HG03521 (cell line): ENCODE results near the gene SPAG8.

Experiments
- ATAC-seq: cut with Tn5 transposase; IDR thresholded peaks from one replicate; pipeline ENCODE4 v1.9.1; 2021; ENCODE audit warnings: mild to moderate bottlenecking, moderate library complexity; ENCODE audit not compliant: unreplicated experiment

The SPAG8 gene

DNA sequence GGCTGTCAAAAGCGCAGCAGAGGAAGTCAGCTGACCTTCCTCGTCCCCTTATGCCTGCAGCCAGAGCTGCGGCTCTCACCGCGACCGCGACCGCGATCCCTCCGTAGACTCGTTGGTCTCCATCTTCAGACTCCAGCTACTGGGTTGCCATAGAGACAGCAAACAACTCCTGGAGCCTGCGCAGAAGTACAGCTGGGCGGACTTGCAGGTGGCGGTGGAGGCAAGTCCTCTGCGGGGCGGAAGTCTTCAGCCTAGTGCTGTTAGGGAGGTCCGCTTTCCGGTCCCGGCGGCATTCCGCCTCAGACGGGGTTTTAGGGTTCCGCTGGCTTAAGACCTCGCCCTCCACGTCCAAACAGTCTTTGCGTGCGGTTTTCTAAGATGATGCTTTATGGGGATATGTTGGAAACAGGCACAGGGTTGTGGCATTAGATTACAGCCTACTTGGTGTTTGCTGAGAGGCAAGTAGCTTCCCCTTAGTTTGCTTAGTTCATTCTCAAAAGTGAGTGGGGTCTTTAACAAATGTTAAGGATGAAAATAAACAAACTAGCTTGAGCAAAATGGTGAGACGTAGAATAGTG is at the start of gene SPAG8:
TSS of gene SPAG8 (minus strand) at position 238 of the 578 bp plus-strand sequence. CDS start at position 123, 115 bp downstream.
- ATAC-seq = peak; percentile 64

DNA sequence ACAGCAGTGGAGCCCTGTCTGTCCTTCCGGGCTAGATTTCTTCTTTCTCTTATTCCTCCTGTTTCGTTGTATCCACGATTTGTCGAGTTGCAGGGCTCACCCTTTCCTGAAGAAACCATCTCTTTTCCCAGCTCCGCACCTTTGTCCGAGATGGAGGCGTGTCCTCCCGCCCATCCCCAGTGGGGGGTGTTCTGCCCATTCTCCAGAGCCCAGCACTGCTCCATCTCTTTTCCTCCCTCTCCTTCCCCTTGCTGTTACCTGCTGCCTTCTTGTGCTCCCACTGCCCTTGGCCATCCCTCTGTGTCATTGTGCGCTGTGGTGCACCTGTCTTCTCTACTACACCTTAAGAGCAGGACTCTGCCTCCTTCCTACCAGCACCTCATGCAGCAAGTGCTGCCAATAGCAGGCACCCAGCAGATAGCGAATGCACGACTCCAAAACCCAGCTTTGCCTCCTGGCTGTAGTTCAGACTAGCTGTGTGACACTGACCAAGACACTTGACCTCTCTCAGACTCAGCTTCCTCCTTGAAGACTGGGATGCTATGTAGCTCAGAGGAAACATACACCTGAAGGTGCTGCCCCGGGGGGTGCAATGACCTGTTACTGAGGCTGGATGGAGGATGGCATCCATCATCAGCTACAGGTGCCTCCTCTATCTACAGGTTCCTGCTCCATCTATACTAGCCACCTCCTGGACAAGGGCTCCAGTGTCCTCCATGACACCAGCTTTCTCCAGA is 49.3 kb upstream of the SPAG8 start:
- no peak for ATAC-seq

DNA sequence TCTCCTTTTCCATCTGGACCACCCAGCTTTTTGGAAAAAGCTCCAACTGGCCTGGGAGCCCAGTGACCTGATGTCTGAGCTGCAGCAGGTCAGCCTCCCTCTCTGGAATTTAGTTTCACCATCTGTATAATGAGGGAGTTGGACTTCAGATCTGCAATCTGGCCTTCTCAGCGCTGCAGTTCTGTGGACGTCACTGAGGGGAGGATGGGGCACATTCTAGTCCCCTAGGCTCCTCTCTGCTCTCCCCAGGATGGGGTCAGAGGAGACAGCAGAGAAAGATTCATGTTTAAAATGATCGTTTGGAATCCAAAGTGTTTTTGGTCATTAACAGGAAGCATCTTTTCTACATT is 47.9 kb upstream of the SPAG8 start:
- no peak for ATAC-seq

GRCh38 chr9:35859310-35859989 is 47.4 kb upstream of the SPAG8 start:
- no peak for ATAC-seq

DNA sequence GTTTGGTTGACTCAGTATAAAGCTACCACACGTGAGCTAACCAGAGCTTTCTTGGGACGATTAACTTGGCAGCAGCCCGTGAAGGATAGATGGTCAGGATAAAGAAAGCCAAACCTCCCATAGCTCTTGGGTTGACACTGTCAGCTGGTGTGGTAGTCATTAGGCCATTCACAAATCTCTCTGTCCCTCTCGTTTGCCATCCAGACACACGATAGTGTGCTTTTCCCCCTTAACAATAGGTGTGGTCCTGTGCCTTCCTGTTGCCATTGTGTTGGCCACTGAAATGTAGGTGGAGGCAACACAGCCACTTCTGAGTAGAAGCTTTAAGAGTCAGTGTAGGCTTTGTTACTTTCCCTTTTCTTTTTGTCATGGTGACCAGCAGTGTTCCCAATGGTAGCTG is 46.4 kb upstream of the SPAG8 start:
- ATAC-seq = no peak

- ATAC-seq = no peak
Observed at GRCh38 chr9:35856882-35857281, 44.8 kb upstream of the SPAG8 start.

DNA sequence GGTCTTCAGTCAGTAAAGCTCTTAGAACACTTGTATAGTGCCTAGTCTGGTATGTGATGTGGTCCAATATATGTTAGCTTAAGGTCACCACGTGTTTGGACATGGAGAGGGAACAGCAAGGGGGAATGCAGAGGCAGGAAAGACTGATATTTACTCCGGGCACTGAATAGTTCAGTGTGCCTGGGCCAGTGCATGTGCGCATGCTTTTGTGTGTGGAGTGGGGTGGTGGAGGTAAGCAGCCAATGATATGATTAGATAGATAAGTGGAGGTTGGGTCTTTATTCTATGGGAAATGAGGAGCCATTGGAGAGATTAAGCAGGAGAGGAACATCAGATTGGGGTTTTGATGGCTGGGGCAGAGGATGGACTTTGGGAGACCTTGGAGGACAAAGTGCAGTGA is 44.1 kb upstream of the SPAG8 start:
- ATAC-seq = no peak

- ATAC-seq = no peak
Observed at GRCh38 chr9:35854091-35854762, 42.2 kb upstream of the SPAG8 start.

DNA sequence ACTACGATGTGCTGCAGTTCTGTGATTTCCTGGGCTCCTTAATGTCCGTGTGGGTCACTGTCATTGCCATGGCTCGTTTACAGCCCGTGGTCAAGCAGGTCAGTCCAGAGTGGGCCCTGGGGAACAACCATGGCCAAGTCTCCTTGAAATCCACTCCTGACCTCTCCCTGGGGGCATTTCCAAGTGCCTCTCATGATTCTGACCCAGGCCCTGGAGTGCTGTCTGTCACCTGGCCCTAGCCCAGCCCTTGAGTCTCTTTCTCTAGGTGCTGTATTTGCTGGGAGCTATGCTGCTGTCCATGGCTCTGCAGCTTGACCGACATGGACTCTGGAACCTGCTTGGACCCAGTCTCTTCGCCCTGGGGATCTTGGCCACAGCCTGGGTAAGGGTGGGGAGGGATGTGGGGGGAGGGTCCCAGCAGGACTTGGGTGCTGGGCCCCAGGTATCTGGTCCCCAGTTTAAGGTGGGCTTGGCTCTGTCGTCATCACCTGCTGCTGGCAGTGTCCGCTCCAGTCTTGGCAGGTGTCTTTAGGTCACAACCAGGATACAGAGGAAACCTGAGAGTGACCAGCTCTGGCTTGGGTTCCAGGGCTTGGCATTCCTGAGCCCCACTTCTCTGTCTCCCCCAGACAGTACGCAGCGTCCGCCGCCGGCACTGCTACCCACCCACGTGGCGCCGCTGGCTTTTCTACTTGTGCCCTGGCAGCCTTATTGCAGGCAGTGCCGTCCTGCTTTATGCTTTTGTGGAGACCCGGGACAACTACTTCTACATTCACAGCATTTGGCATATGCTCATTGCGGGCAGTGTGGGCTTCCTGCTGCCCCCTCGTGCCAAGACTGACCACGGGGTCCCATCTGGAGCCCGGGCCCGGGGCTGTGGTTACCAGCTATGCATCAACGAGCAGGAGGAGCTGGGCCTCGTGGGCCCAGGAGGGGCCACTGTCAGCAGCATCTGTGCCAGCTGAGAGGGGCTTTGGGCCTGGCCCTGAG is 41.1 kb upstream of the SPAG8 start:
- ATAC-seq = no peak

DNA sequence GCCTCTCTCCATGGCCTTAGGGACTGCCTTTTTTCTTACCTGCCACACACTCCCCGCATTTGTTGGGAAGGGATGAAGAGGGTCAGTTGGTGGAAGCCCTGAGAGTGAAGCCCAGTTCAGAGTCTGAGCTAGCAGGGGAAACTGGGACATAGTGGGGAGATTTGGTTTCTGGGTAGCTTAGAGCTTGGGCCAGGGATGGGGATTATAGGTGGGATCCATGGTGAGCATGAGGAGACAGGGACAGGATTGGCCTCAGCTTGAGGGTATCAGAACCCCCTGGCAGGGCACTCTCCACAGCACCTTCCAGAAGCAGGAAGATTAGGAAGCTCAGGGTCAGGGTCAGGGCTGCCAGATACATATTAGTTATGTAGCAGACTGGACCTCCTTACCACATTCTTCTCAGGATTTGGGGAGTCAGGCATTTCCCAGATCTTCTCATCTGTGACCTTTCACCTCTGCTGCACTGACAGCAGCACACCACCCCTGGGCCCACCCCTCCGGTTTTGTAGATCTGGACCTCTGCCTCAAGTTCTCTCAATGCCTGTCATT is 40.3 kb upstream of the SPAG8 start:
- ATAC-seq = no peak

DNA sequence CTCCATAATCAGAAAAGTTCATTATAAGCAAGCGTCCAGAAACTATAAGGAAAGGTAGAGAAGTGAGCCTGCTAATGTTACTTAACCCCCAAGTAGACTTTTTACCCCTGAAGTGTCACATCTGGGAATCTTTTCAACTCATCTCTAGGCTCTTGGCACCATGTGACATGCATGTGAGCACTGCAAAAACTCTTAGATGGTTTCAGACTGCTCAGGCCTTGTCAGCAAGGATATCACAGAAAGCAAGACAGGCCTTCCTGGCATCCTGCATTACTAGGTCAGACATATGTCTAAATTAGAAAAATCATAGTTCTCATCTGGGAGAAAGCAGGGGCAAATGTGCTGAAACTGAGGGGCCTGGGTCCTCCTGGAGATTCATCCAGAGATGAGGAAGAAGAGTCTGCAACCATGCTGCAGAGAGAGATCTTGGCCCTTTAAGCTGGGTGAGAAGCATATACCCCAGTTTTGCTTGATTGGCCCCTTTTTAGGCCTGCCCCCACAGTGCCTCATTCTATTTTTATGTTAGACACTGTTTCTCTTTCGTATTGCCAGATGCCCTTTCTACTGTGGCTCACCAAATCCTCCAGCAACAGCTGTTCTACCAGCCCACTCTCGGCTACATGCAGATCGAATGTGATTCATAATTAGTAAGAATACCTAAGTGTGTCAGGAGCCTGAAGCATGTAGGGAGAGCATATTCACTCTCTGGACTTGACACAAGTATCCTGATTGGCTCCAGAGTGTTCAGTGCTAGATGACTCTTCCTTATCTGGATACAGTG is 35.9 kb upstream of the SPAG8 start:
- ATAC-seq = peak; percentile 87

- ATAC-seq = no peak
Observed at GRCh38 chr9:35845824-35846771, 34.0 kb upstream of the SPAG8 start.

- no peak for ATAC-seq
Observed at GRCh38 chr9:35844628-35845270, 32.7 kb upstream of the SPAG8 start.

DNA sequence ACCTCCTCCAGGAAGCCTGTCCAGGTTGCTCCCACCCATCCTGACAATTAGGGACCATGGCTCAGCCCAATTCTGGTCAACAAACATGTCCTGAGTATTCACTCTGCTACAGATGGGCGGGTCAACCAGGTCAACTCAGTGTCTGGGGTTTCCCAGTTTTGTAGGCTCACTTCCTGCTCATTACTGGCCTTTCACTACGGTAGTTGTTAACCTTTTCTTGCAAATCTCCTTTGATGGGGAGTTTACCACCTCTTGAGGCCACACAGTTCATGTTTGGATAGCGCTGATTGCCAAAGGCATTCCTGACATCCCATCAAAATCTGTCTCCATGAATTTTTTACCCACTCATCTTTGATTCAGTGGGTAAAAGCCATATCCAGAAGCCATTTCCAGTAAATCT is 30.7 kb upstream of the SPAG8 start:
- peak; percentile 58 for ATAC-seq

- ATAC-seq = no peak
Observed at GRCh38 chr9:35842020-35842745, 30.1 kb upstream of the SPAG8 start.

DNA sequence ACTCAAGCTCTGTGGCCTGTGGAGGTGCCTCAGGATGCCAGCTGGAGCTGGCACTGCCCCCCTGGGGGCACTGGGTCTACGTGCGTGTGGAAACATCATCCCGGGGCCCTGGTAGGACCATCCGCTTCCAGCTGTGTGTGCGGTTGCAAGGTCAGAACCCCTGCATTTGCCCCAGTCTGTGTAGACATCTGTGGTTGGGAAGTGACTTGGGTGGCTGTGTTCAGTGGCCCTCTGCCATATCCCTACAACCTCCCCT is 29.5 kb upstream of the SPAG8 start:
- no peak for ATAC-seq

DNA sequence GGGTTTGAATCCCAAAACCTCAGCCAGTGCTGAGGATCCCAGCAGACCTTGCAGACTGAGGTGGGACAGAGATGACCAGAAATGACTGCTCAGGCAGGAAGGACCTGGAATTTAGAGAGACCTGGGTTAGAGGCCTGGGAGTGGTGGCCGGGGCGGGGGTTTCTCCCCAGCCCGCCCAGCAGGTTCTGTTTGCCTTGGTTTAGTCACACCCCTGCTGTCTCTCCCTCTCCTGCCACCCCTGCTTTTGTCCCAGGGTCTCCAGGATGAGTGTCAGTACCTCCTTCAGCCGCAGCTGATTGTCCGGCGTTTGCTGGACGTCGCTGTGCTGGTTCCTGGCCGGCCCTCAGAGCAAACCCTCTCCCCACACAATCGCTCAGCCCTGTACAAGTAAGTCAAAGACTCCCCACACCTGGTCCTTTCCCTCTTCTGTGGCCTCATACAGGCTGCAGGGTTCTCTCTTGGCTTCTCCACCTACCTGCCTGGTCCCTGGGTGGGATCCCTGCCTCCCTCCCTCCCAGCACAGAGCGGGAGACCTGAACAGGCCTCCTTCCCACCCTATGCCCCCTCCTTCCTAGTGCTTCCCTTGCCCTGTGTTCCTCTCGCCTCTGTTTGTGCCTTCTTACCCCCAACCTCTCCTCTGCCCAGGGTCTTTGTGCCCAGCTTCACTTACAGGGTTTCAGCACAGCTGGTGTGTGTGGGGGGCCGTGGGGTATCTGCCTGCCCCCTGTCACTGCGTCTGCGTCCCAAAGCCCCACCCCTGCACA is 29.0 kb upstream of the SPAG8 start:
- ATAC-seq = no peak
